H1 (cell line): ENCODE results near the gene DNAJC5G. TPM values are rescaled to one million over a fixed set of nuclear protein-coding genes. Genes with fewer than 3 reads are reported as not detected.

Source experiments
- CTCF ChIA-PET: fragments of 300-600 bp; sonication (Branson Sonifier 250); formaldehyde crosslinking; loops from one replicate; lab custom pipeline; 2021; ENCODE audit not compliant: partially characterized antibody; lab: Charles Lee
- POLR2A ChIA-PET: fragments of 300-600 bp; sonication (Branson Sonifier 250); formaldehyde crosslinking; loops from one replicate; lab custom pipeline; 2021; ENCODE audit warnings: inconsistent platforms; ENCODE audit not compliant: partially characterized antibody; lab: Charles Lee
- DNase-seq, 2 experiments: peaks; one replicate each; pipeline versions ENCODE4 v3.0.0 to v3.0.0-alpha.2; 2010 to 2022; ENCODE audit warnings: low spot score in 2 of 2, low read depth in 1 of 2, mixed read lengths in 1 of 2
- FAIRE-seq: peaks from 2 replicates; lab custom pipeline; 2011; peaks lifted over from hg19 to GRCh38; lab: Jason Lieb, UNC
- H2AFZ ChIP-seq: 2 replicates; pipeline ENCODE4 v1.8.1; 2012; ENCODE audit warnings: low read length, inconsistent platforms
- H2AK5ac ChIP-seq: 2 replicates; pipeline ENCODE4 v1.6.1; 2013; ENCODE audit warnings: low read depth, low read length
- H2BK120ac ChIP-seq: replicated peaks from 2 replicates; pipeline ENCODE3; 2013; ENCODE audit warnings: low read depth, low read length, inconsistent platforms
- H2BK12ac ChIP-seq: 2 replicates; pipeline ENCODE4 v1.6.1; 2013; ENCODE audit warnings: low read depth, low read length
- H2BK15ac ChIP-seq: 2 replicates; pipeline ENCODE4 v1.6.1; 2013; ENCODE audit warnings: low read length
- H2BK20ac ChIP-seq: 2 replicates; pipeline ENCODE4 v1.6.1; 2013; ENCODE audit warnings: low read length
- H2BK5ac ChIP-seq: 2 replicates; pipeline ENCODE4 v1.6.1; 2013; ENCODE audit warnings: low read depth, low read length
- H3K14ac ChIP-seq: 2 replicates; pipeline ENCODE4 v1.6.1; 2013; ENCODE audit warnings: inconsistent platforms; ENCODE audit not compliant: insufficient read length
- H3K18ac ChIP-seq: 2 replicates; pipeline ENCODE4 v1.6.1; 2013; ENCODE audit warnings: low read length; ENCODE audit errors: extremely low read depth
- H3K23ac ChIP-seq: 2 replicates; pipeline ENCODE4 v1.6.1; 2013; ENCODE audit warnings: inconsistent platforms; ENCODE audit not compliant: insufficient read length
- H3K23me2 ChIP-seq: 2 replicates; pipeline ENCODE4 v1.6.1; 2013; ENCODE audit warnings: low read depth, low read length
- H3K27ac ChIP-seq: 2 replicates; pipeline ENCODE4 v1.6.1; 2011; ENCODE audit warnings: low read depth, low read length, inconsistent platforms
- H3K27me3 ChIP-seq, 4 experiments: replicated peaks in 1 of 4; 1 replicate in 1 of 4; 2 replicates in 3 of 4; pipeline versions ENCODE4 v1.6.1 to v1.8.1; 2011 to 2013; ENCODE audit warnings: low read length in 3 of 4, mild to moderate bottlenecking in 3 of 4, inconsistent platforms in 2 of 4, mixed read lengths in 2 of 4, moderate library complexity in 1 of 4; ENCODE audit not compliant: control insufficient read depth in 3 of 4, insufficient read depth in 3 of 4; ENCODE audit errors: extremely low read depth in 1 of 4
- H3K36me3 ChIP-seq, 4 experiments: 2 replicates each; pipeline versions ENCODE4 v1.6.1 to v1.8.1; 2011 to 2013; ENCODE audit warnings: mild to moderate bottlenecking in 4 of 4, low read length in 3 of 4, moderate library complexity in 2 of 4, control low read depth in 1 of 4, inconsistent platforms in 1 of 4; ENCODE audit not compliant: insufficient read depth in 4 of 4, control insufficient read depth in 2 of 4
- H3K4ac ChIP-seq: replicated peaks from 2 replicates; pipeline ENCODE3; 2013; ENCODE audit warnings: low read length, low read depth, mixed read lengths, inconsistent platforms; ENCODE audit not compliant: insufficient read length
- H3K4me1 ChIP-seq, 4 experiments: replicated peaks in 1 of 4; 1 replicate in 1 of 4; 2 replicates in 3 of 4; pipeline versions ENCODE4 v1.6.1 to v1.8.1; 2011 to 2013; ENCODE audit warnings: low read length in 3 of 4, inconsistent platforms in 2 of 4, mixed read lengths in 1 of 4; ENCODE audit not compliant: insufficient read depth in 4 of 4, control insufficient read depth in 3 of 4
- H3K4me2 ChIP-seq, 2 experiments: 2 replicates each; pipeline versions ENCODE4 v1.6.1 to v1.8.1; 2011 to 2013; ENCODE audit warnings: low read depth in 2 of 2, low read length in 2 of 2, control low read depth in 1 of 2, inconsistent platforms in 1 of 2, mild to moderate bottlenecking in 1 of 2; ENCODE audit not compliant: insufficient read depth in 1 of 2
- H3K4me3 ChIP-seq, 4 experiments: fragments of 200-600, 300-600 bp in 1 of 4; sonication (generic), shearing (Covaris generic), sonication (Bioruptor Twin) in 1 of 4; 2 replicates each; pipeline versions ENCODE4 v1.5.1 to v1.8.1; 2011 to 2016; ENCODE audit warnings: low read length in 4 of 4, low read depth in 3 of 4, control low read depth in 2 of 4, inconsistent platforms in 2 of 4, mild to moderate bottlenecking in 2 of 4, mixed read lengths in 1 of 4, moderate library complexity in 1 of 4; ENCODE audit not compliant: insufficient read depth in 2 of 4; ENCODE audit errors: extremely low read depth in 1 of 4
- H3K56ac ChIP-seq: replicated peaks from 2 replicates; pipeline ENCODE3; 2013; ENCODE audit warnings: low read depth, mild to moderate bottlenecking, mixed read lengths, low read length, inconsistent platforms; ENCODE audit not compliant: insufficient read length
- H3K79me1 ChIP-seq: 2 replicates; pipeline ENCODE4 v1.6.1; 2013; ENCODE audit warnings: low read depth, low read length, control low read depth
- H3K79me2 ChIP-seq, 2 experiments: 2 replicates each; pipeline versions ENCODE4 v1.6.1 to v1.8.1; 2012 to 2013; ENCODE audit warnings: low read length in 2 of 2, mild to moderate bottlenecking in 2 of 2, inconsistent platforms in 1 of 2; ENCODE audit not compliant: insufficient read depth in 2 of 2, control insufficient read depth in 1 of 2
- H3K9ac ChIP-seq, 4 experiments: replicated peaks in 1 of 4; 1 replicate in 1 of 4; 2 replicates in 3 of 4; pipeline versions ENCODE4 v1.6.1 to v1.8.1; 2011 to 2013; ENCODE audit warnings: low read depth in 3 of 4, low read length in 3 of 4, control low read depth in 2 of 4, mild to moderate bottlenecking in 2 of 4, moderate library complexity in 2 of 4, inconsistent platforms in 1 of 4; ENCODE audit errors: extremely low read depth in 1 of 4
- H3K9me3 ChIP-seq, 2 experiments: 2 replicates each; pipeline versions ENCODE4 v1.6.1 to v1.8.1; 2012 to 2013; ENCODE audit warnings: mild to moderate bottlenecking in 2 of 2, moderate library complexity in 2 of 2, control low read depth in 1 of 2, inconsistent platforms in 1 of 2, low read depth in 1 of 2, low read length in 1 of 2, mixed read lengths in 1 of 2; ENCODE audit not compliant: insufficient read depth in 2 of 2
- H4K20me1 ChIP-seq, 2 experiments: replicated peaks in 1 of 2; 2 replicates each; pipeline versions ENCODE3 to v1.8.1; 2011 to 2013; ENCODE audit warnings: inconsistent platforms in 2 of 2, low read length in 2 of 2, mild to moderate bottlenecking in 1 of 2; ENCODE audit not compliant: insufficient read depth in 2 of 2, control insufficient read depth in 1 of 2
- H4K5ac ChIP-seq: 2 replicates; pipeline ENCODE4 v1.6.1; 2013; ENCODE audit warnings: low read length, low read depth, mixed read lengths, inconsistent platforms; ENCODE audit not compliant: insufficient read length
- H4K8ac ChIP-seq: 2 replicates; pipeline ENCODE4 v1.8.0; 2013; ENCODE audit warnings: mild to moderate bottlenecking, moderate library complexity, low read length, inconsistent platforms; ENCODE audit not compliant: insufficient read depth; ENCODE audit errors: extremely low read depth
- H4K91ac ChIP-seq: replicated peaks from 2 replicates; pipeline ENCODE3; 2013; ENCODE audit warnings: low read length, mixed read lengths, inconsistent platforms; ENCODE audit not compliant: insufficient read length
- GABPA ChIP-seq: IDR thresholded peaks from 2 replicates; pipeline ENCODE4 v1.6.1; 2011; ENCODE audit warnings: mild to moderate bottlenecking, low read length, moderate library complexity, borderline replicate concordance; ENCODE audit not compliant: insufficient read depth
- JUND ChIP-seq: IDR thresholded peaks from 2 replicates; pipeline ENCODE4 v1.6.1; 2011; ENCODE audit warnings: mild to moderate bottlenecking, improper control_type of control experiment, low read length
- SUZ12 ChIP-seq: fragments of 200-600 bp; sonication (generic); IDR thresholded peaks from 2 replicates; pipeline ENCODE4 v1.6.1; 2012; ENCODE audit warnings: mild to moderate bottlenecking, inconsistent platforms, low read length, moderate library complexity, mixed read lengths
- WGBS, 2 experiments: shearing (Covaris generic) in 1 of 2; methylation state at CpG; one replicate each; pipeline versions ENCODE4 v1.1.6 to v1.1.7; 2013 to 2015; ENCODE audit warnings: low lambda C conversion rate in 2 of 2, mixed read lengths in 2 of 2, inconsistent platforms in 1 of 2, low coverage in 1 of 2, missing lambda C conversion rate in 1 of 2; ENCODE audit not compliant: insufficient replicate concordance in 2 of 2, insufficient coverage in 1 of 2, insufficient read length in 1 of 2; ENCODE audit errors: extremely low coverage in 1 of 2, missing lambda C conversion rate in 1 of 2; 5-methylcytosine and 5-hydroxymethylcytosine counted together
- polyA plus RNA-seq, 7 experiments: library from polyadenylated mRNA; depleted of rRNA in 3 of 7; stranded (reverse) in 5 of 7; unstranded in 2 of 7; fragments of >200 nt in 5 of 7; fragments of 200-250 nt in 2 of 7; gene quantifications; 1 replicate in 5 of 7; 2 replicates in 1 of 7; 4 replicates in 1 of 7; pipeline versions ENCODE4 v1.2.1 to v1.2.3, GENCODE V29; 2011 to 2013; ENCODE audit warnings: missing spikeins in 2 of 7, mixed read lengths in 2 of 7
- total RNA-seq: library from RNA; stranded (reverse); fragmentation: NEBNext Ultra II Directional; extraction: Animal tissue kit (Norgen Biotek cat#: 25700); gene quantifications from 2 replicates; pipeline ENCODE4 v1.2.1, GENCODE V29; 2021

The DNAJC5G gene
- total and polyA plus RNA-seq, 2 of the 8 experiments (the other 6 are each of a cell fraction or from before 2014, with no cell fraction given), result 0.83 to 1.4 TPM

GRCh38 chr2:27297195-27297594 lies 22.0 kb downstream of the DNAJC5G start:
- ChIA-PET CTCF (interaction anchor here (1.4 to 12.3 kb wide), 4 partner anchors 12 to 47 kb away, joined by 3 to 413 read pairs (median 110); partner anchors contain the start of genes DNAJC5G, MPV17, SLC30A3 and TRIM54), POLR2A (interaction anchor here (0.7 to 1.4 kb wide), 4 partner anchors 13 to 49 kb away, joined by 3 to 5 read pairs (median 3); no protein-coding TSS in a partner anchor)
- H2BK120ac ChIP-seq, result no peak overlapping the region
- no peaks in the 10 kb centered on the region for H3K27me3 ChIP-seq
- H4K8ac ChIP-seq, result no peak overlapping the region
- no peak overlapping the region for H4K5ac ChIP-seq
- H3K9ac ChIP-seq, result no peak overlapping the region
- no peaks in the 10 kb centered on the region for H3K4me1 ChIP-seq
- H4K20me1 ChIP-seq, result no peaks in the 10 kb centered on the region
- no peak for TF ChIP-seq JUND
- TF ChIP-seq GABPA, result no peak
- TF ChIP-seq SUZ12, result no peak
- DNase-seq (no peak), FAIRE-seq (no peak)
- H2BK5ac ChIP-seq, result no peak overlapping the region
- H3K79me1 ChIP-seq, result no peaks in the 10 kb centered on the region
- 93% methylated on average over 3 of the region's 3 CpGs; no CpG with 5 or more reads in 1 of the 2 experiments for WGBS, 2 experiments
- no peak overlapping the region for H2BK15ac ChIP-seq
- no peaks in the 10 kb centered on the region for H3K36me3 ChIP-seq
- H3K9me3 ChIP-seq, result no peaks in the 10 kb centered on the region
- no peak overlapping the region for H3K4me2 ChIP-seq
- no peak overlapping the region for H3K56ac ChIP-seq
- no peak overlapping the region for H3K4ac ChIP-seq
- H2BK12ac ChIP-seq, result no peak overlapping the region
- no peak overlapping the region for H3K4me3 ChIP-seq
- no peak overlapping the region for H2BK20ac ChIP-seq
- no peak overlapping the region for H3K27ac ChIP-seq
- H3K18ac ChIP-seq, result no peak overlapping the region
- H2AFZ ChIP-seq, result no peak overlapping the region
- no peak overlapping the region for H2AK5ac ChIP-seq
- no peak overlapping the region for H3K14ac ChIP-seq
- H4K91ac ChIP-seq, result no peak overlapping the region
- no peaks in the 10 kb centered on the region for H3K23me2 ChIP-seq
- no peaks in the 10 kb centered on the region for H3K79me2 ChIP-seq
- no peak overlapping the region for H3K23ac ChIP-seq
